SJSA1 (cell line): ENCODE results near the gene THSD4. TPM values are rescaled to one million over a fixed set of nuclear protein-coding genes. Genes with fewer than 3 reads are reported as not detected.

Source experiments
- DNase-seq, 2 experiments: peaks; one replicate each; pipeline ENCODE4 v3.0.0-alpha.2; 2015 to 2020; ENCODE audit warnings: low spot score in 2 of 2, low read depth in 1 of 2
- H3K27ac ChIP-seq: fragments of 250-450 bp; sonication (Bioruptor Pico); 2 replicates; pipeline ENCODE4 v1.5.1; 2020; ENCODE audit warnings: mild to moderate bottlenecking, moderate library complexity
- H3K27me3 ChIP-seq: fragments of 250-450 bp; sonication (Bioruptor Pico); replicated peaks from 2 replicates; pipeline ENCODE4 v1.5.1; 2020; ENCODE audit warnings: mild to moderate bottlenecking, moderate library complexity
- H3K36me3 ChIP-seq: fragments of 250-450 bp; sonication (Bioruptor Pico); 2 replicates; pipeline ENCODE4 v1.5.1; 2020; ENCODE audit warnings: mild to moderate bottlenecking
- H3K4me1 ChIP-seq: fragments of 250-450 bp; sonication (Bioruptor Pico); replicated peaks from 2 replicates; pipeline ENCODE4 v1.6.1; 2021; ENCODE audit warnings: mild to moderate bottlenecking
- H3K4me3 ChIP-seq: fragments of 250-450 bp; sonication (Bioruptor Pico); 2 replicates; pipeline ENCODE4 v1.5.1; 2020; ENCODE audit warnings: mild to moderate bottlenecking
- H3K9me3 ChIP-seq: fragments of 250-450 bp; sonication (Bioruptor Pico); replicated peaks from 2 replicates; pipeline ENCODE4 v1.5.1; 2020; ENCODE audit warnings: mild to moderate bottlenecking
- total RNA-seq: library from RNA; depleted of rRNA; stranded (reverse); fragments of >200 nt; shearing (Covaris generic); gene quantifications from 2 replicates; pipeline ENCODE4 v1.2.3, GENCODE V29; 2014

Gene THSD4
- total RNA-seq, 1 experiment from 2014 or later: 14.6 TPM

- no peaks in the 10 kb centered on the region for H3K36me3 ChIP-seq
- no peak for DNase-seq
- no peak overlapping the region for H3K27ac ChIP-seq
- no peak overlapping the region for H3K4me3 ChIP-seq
- H3K4me1 ChIP-seq: peaks cover 7% of the 10 kb centered on the region
- no peaks in the 10 kb centered on the region for H3K27me3 ChIP-seq
- H3K9me3 ChIP-seq: no peaks in the 10 kb centered on the region
These were observed 26.6 kb upstream of the THSD4 start for GRCh38 chr15:71088683-71089082.

- no peaks in the 10 kb centered on the region for H3K9me3 ChIP-seq
- no peaks in the 10 kb centered on the region for H3K36me3 ChIP-seq
- peaks cover 9% of the 10 kb centered on the region for H3K4me1 ChIP-seq
- DNase-seq: no peak
- H3K27ac ChIP-seq: no peak overlapping the region
- no peak overlapping the region for H3K4me3 ChIP-seq
- no peaks in the 10 kb centered on the region for H3K27me3 ChIP-seq
These were observed 25.5 kb upstream of the THSD4 start for GRCh38 chr15:71089801-71090200.

DNA sequence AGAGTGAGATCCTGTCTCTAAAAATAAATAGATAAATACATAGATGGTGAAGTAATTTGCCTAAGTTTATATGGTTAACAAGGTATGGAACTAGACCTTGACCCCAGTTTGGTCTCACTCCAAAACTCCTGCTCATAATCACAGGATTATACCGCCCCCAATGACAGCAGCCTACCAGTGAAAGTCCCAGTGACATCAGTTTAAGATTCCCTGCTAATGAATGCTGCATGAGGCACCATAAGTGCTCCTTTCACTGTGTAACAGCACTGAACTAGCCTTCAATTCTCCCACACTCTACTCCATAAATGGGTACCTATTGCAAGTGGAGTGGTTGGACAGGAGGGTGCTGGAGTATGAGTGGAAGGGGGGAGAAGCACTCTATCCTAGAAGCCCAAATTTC is 23.7 kb upstream of the THSD4 start:
- no peaks in the 10 kb centered on the region for H3K27me3 ChIP-seq
- H3K4me1 ChIP-seq: peaks cover 9% of the 10 kb centered on the region
- no peak overlapping the region for H3K27ac ChIP-seq
- H3K36me3 ChIP-seq: no peaks in the 10 kb centered on the region
- peak in 1 of 2 experiments; percentile 11 for DNase-seq
- H3K9me3 ChIP-seq: no peaks in the 10 kb centered on the region
- no peak overlapping the region for H3K4me3 ChIP-seq

DNA sequence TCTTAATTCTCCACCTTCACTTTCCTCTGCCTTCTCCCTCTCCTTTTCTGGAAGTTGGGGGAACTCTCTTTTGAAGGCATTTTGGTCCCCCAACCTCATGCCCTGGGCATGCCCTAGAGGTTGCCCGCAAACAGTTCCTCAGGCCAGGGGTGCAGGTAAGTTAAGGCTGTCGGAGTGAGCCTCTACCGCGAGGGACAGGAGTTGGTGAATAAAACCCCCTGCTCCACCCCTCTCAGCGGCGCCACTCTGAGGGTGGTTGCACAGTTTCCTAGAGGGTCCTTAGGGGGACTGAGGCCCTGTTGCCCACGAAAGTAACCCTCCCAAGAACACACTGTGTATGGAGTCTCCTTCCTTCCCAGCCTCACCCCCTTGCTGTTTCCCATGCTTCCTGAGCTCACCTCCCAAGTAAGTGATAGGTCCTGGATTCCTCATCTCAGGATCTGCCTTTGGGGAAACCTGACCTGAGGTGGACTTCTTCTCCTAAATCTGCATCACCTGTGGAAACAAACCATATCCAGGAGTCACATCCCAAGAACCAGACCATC is 23.1 kb upstream of the THSD4 start:
- DNase-seq: peak in 1 of 2 experiments; percentile 28
- no peaks in the 10 kb centered on the region for H3K9me3 ChIP-seq
- H3K36me3 ChIP-seq: no peaks in the 10 kb centered on the region
- H3K4me3 ChIP-seq: no peak overlapping the region
- peaks cover 9% of the 10 kb centered on the region for H3K4me1 ChIP-seq
- H3K27ac ChIP-seq: no peak overlapping the region
- no peaks in the 10 kb centered on the region for H3K27me3 ChIP-seq

DNA sequence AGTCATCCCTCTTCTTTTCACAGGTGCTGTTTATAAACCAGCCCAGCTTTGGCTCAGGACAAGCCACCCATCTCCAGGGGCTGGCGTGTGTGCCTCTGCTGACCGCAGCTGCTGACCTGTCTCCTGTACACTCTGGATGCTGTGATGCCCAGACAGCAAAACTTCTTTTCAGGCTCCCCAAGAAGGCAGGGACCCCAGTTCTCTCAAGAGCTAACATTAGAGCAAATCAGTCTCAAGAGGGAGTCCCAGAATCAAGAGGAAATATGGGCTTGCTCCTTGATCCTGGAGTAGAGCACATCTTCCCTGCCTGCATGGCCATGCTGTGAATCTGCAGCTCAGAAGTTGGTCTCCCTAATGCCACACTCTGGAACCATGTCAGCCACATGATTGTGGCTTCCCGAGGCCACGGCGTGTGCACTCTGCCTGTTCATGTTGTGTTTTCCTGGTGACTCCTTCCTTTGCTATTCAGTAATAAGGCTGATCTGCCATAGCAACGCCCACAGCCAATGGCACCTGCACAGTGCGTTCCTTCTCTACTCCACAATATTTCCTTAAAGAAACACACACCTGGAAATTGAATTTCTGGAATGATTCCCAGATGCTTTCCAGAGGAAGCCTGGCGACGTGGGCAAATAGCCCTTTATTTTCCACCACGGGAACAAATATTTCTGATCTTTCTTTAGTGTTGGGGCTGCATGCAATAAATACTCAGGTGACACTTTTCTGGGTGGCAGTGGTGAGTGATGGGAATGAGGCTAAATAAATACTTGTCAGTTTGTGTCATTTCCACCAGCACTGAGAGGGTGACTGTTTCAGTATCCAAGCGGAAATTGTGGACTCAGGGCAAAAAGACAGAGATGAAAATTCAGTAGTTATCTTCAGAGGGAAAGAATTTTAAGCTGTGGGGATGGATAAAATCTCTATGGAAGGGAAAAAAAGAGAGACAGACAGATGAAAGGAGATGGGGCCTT is 21.9 kb upstream of the THSD4 start:
- Histone ChIP-seq H3K4me1 (peaks cover 9% of the 10 kb centered on the region), H3K4me3 (no peak overlapping the region), H3K27me3 (no peaks in the 10 kb centered on the region), H3K27ac (no peak overlapping the region), H3K36me3 (no peaks in the 10 kb centered on the region), H3K9me3 (no peaks in the 10 kb centered on the region)
- peak in 1 of 2 experiments; percentile 31 for DNase-seq

GRCh38 chr15:71094137-71094536 is 21.1 kb upstream of the THSD4 start:
- peak in 1 of 2 experiments; percentile 9 for DNase-seq
- Histone ChIP-seq H3K9me3 (no peaks in the 10 kb centered on the region), H3K36me3 (no peaks in the 10 kb centered on the region), H3K27ac (no peak overlapping the region), H3K27me3 (no peaks in the 10 kb centered on the region), H3K4me1 (peaks cover 9% of the 10 kb centered on the region), H3K4me3 (no peak overlapping the region)

DNA sequence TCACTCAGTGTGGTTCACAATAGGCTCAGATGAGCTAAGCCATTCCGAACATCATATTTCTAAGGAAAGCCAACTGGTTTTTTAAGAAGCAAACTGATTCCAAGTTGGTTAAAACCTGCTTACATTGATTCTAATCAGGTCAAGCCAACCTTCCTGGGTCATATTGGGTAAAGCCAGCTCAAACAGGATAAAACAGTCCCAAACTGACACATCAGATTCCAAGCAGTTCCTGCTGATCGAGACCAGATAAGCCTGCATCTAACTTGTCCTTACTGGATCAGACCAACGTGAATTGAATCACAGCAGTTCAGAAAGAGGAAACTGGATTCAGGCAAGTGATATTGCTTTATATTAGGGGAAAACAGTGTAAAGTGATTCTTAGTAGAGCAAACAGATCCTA is 18.6 kb upstream of the THSD4 start:
- DNase-seq: peak in 1 of 2 experiments; percentile 5
- Histone ChIP-seq H3K27ac (no peak overlapping the region), H3K9me3 (no peaks in the 10 kb centered on the region), H3K36me3 (no peaks in the 10 kb centered on the region), H3K4me3 (no peak overlapping the region), H3K4me1 (peaks cover 9% of the 10 kb centered on the region), H3K27me3 (no peaks in the 10 kb centered on the region)

- Histone ChIP-seq H3K36me3 (no peaks in the 10 kb centered on the region), H3K27me3 (no peaks in the 10 kb centered on the region), H3K4me3 (no peak overlapping the region), H3K9me3 (no peaks in the 10 kb centered on the region), H3K27ac (no peak overlapping the region), H3K4me1 (peaks cover 9% of the 10 kb centered on the region)
- no peak for DNase-seq
These were observed 17.4 kb upstream of the THSD4 start for GRCh38 chr15:71097890-71098289.

GRCh38 chr15:71098920-71099319 is 16.4 kb upstream of the THSD4 start:
- Histone ChIP-seq H3K4me1 (peaks cover under 1% of the 10 kb centered on the region; the same call in 1 of the 2 replicates), H3K9me3 (no peaks in the 10 kb centered on the region), H3K36me3 (no peaks in the 10 kb centered on the region), H3K27ac (no peak overlapping the region), H3K27me3 (no peaks in the 10 kb centered on the region), H3K4me3 (no peak overlapping the region)
- no peak for DNase-seq

DNA sequence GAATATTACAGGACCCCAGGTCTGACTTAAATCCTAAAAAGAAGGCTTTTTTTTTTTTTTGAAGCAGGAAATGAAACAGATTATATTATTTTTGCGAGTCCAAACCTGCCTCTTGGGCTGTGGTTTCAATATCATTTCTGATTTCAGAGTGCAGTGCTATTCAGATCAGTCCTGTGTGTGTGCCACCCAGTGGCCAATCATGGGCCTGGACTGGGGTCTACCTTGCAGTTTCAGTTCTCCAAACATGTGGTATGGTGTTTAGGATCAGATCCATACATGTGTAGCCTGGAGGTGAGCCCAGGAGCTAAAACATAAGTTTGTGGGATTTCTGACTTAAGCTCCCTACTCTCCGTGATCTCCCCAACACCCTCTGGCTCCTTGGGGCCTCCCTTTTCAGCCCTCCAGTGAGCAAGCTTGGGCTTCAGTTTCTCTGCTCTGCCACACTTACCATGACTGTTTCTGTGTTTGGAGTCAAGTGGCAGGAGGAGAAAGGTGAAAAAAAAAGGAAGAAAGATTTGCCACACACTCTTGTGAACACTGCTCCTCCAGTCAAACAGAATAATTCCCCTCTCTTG is 12.1 kb upstream of the THSD4 start:
- H3K36me3 ChIP-seq: no peaks in the 10 kb centered on the region
- no peak overlapping the region for H3K4me3 ChIP-seq
- H3K9me3 ChIP-seq: no peaks in the 10 kb centered on the region
- no peaks in the 10 kb centered on the region for H3K27me3 ChIP-seq
- H3K4me1 ChIP-seq: no peaks in the 10 kb centered on the region
- H3K27ac ChIP-seq: no peak overlapping the region
- peak in 1 of 2 experiments; percentile 20 for DNase-seq

DNA sequence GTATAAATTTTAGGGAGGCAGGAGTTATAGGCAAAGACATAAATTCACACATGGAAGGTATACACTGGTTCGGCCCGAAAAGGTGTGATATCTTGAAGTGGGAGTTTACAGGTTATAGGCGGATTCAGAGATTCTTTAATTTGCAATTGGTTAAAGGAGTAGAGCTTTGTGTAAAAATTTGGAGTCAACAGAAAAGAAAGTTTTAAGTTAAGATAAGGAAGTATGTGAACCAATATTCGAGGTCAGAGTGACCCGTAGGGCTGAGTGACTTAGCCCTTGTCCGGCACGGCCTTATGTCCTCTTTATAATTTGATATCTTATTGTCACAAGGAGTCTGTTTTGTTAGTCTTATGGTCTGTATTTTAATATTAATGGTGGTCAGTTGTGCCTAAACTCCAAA is 10.6 kb upstream of the THSD4 start:
- no peaks in the 10 kb centered on the region for H3K27me3 ChIP-seq
- no peak overlapping the region for H3K27ac ChIP-seq
- H3K4me3 ChIP-seq: no peak overlapping the region
- H3K9me3 ChIP-seq: no peaks in the 10 kb centered on the region
- no peak for DNase-seq
- no peaks in the 10 kb centered on the region for H3K4me1 ChIP-seq
- no peaks in the 10 kb centered on the region for H3K36me3 ChIP-seq

DNA sequence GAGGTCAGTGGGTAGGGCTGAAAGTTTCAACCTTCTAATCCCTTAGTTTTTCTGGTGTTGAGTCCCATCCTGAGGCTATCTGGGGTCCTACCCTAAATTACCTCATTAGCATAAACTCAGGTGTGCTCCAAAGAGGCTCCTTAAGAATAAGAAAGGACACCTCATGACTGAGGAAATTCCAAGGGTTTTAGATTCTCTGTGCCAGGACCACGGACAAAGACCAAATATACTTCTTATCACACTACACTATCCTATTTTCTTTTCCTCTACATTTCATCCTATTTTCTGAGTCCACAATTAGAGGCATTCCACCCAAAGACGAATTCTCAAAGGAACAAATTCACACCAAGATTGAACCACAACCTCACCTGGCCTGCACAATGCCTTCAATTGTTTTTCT is 9.8 kb upstream of the THSD4 start:
- Histone ChIP-seq H3K36me3 (no peaks in the 10 kb centered on the region), H3K27ac (no peak overlapping the region), H3K9me3 (no peaks in the 10 kb centered on the region), H3K27me3 (no peaks in the 10 kb centered on the region), H3K4me3 (no peak overlapping the region), H3K4me1 (no peaks in the 10 kb centered on the region)
- DNase-seq: no peak

GRCh38 chr15:71106802-71107500 is 8.3 kb upstream of the THSD4 start:
- Histone ChIP-seq H3K36me3 (no peaks in the 10 kb centered on the region), H3K9me3 (no peaks in the 10 kb centered on the region), H3K4me3 (no peak overlapping the region), H3K27me3 (no peaks in the 10 kb centered on the region), H3K4me1 (peaks cover 7% of the 10 kb centered on the region), H3K27ac (no peak overlapping the region)
- no peak for DNase-seq

GRCh38 chr15:71107501-71107815 is 7.8 kb upstream of the THSD4 start:
- H3K4me3 ChIP-seq: no peak overlapping the region
- no peaks in the 10 kb centered on the region for H3K27me3 ChIP-seq
- DNase-seq: peak in 1 of 2 experiments; percentile 7
- no peak overlapping the region for H3K27ac ChIP-seq
- no peaks in the 10 kb centered on the region for H3K36me3 ChIP-seq
- no peaks in the 10 kb centered on the region for H3K9me3 ChIP-seq
- peaks cover 7% of the 10 kb centered on the region for H3K4me1 ChIP-seq
